ENCODE results near the gene ESYT3.

Gene ESYT3, protein sequence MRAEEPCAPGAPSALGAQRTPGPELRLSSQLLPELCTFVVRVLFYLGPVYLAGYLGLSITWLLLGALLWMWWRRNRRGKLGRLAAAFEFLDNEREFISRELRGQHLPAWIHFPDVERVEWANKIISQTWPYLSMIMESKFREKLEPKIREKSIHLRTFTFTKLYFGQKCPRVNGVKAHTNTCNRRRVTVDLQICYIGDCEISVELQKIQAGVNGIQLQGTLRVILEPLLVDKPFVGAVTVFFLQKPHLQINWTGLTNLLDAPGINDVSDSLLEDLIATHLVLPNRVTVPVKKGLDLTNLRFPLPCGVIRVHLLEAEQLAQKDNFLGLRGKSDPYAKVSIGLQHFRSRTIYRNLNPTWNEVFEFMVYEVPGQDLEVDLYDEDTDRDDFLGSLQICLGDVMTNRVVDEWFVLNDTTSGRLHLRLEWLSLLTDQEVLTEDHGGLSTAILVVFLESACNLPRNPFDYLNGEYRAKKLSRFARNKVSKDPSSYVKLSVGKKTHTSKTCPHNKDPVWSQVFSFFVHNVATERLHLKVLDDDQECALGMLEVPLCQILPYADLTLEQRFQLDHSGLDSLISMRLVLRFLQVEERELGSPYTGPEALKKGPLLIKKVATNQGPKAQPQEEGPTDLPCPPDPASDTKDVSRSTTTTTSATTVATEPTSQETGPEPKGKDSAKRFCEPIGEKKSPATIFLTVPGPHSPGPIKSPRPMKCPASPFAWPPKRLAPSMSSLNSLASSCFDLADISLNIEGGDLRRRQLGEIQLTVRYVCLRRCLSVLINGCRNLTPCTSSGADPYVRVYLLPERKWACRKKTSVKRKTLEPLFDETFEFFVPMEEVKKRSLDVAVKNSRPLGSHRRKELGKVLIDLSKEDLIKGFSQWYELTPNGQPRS

DNA sequence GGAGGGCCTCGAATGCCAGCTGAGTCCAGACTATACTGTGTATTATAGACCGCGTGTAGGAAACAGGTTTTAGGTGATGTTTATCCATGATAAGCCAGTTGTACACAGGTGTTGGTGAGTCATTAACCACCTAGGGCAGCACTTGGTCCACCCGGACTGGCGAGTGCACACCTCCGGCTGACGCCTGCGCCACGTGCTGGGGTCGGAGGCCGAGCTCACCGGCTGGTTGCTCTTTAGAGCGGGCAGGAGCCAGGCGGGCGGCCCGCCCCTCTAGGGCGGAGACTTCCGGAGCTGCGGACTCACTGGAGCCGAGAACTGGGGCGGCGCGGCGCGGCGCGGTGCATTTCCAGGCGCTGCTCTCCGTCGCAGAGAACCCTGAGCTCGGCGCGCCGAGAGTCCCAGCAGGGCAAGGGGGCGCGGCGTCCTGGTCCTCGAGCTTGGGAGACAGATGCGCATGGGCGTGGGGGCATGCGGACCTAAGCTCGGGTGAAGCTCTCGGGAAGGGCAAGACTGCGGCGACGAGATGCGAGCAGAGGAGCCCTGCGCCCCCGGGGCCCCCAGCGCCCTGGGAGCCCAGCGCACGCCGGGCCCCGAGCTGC, at the start of gene ESYT3:
ESYT3 (plus strand) TSS at position 341 of the 599 bp plus-strand sequence; CDS start at position 524, 183 bp downstream.
- Histone ChIP-seq H3K9ac (ENCODE audit: low read length) (peak within 1 kb of the TSS; percentile 46), H3K4me1 (ENCODE audit: control insufficient read depth, insufficient read depth, low read length) (peaks cover under 1% of the 10 kb centered on the region; the same call in 1 of the 2 replicates), H3K9me3 (ENCODE audit: control insufficient read depth, insufficient read depth, low read depth, low read length) (peaks cover 8% of the 10 kb centered on the region)

GRCh38 chr3:138384976-138385375, 49.4 kb upstream of the ESYT3 start:
- no peaks in the 10 kb centered on the region for H3K36me3 ChIP-seq (ENCODE audit: control insufficient read depth, insufficient read depth, low read length)
- no peak overlapping the region for H3K4me3 ChIP-seq (ENCODE audit: low read depth, low read length)
- peaks cover 10% of the 10 kb centered on the region for H3K4me1 ChIP-seq (ENCODE audit: control insufficient read depth, insufficient read depth, low read length)
- no peak overlapping the region for H3K27ac ChIP-seq (ENCODE audit: low read depth, low read length)
- H3K9ac ChIP-seq (ENCODE audit: low read length), result no peak overlapping the region
- H3K9me3 ChIP-seq (ENCODE audit: control insufficient read depth, insufficient read depth, low read depth, low read length), result peaks cover 4% of the 10 kb centered on the region; the same call in 1 of the 2 replicates
- no peaks in the 10 kb centered on the region for H3K27me3 ChIP-seq (ENCODE audit: control insufficient read depth, insufficient read depth, low read length)

More for the DNA sequence above, at the start of gene ESYT3:
- Histone ChIP-seq H3K4me3 (ENCODE audit: low read depth, low read length) (peak within 1 kb of the TSS; percentile 77), H3K27me3 (ENCODE audit: control insufficient read depth, insufficient read depth, low read length) (peaks cover 48% of the 10 kb centered on the region), H3K36me3 (ENCODE audit: control insufficient read depth, insufficient read depth, low read length) (no peaks in the 10 kb centered on the region), H3K27ac (ENCODE audit: low read depth, low read length) (no peak within 1 kb of the TSS)

- no peak overlapping the region for H3K4me3 ChIP-seq (ENCODE audit: low read depth, low read length)
- no peak overlapping the region for H3K27ac ChIP-seq (ENCODE audit: low read depth, low read length)
- H3K4me1 ChIP-seq (ENCODE audit: control insufficient read depth, insufficient read depth, low read length), result peaks cover 5% of the 10 kb centered on the region
- H3K9ac ChIP-seq (ENCODE audit: low read length), result no peak overlapping the region
- H3K9me3 ChIP-seq (ENCODE audit: control insufficient read depth, insufficient read depth, low read depth, low read length), result peaks cover 4% of the 10 kb centered on the region; the same call in 1 of the 2 replicates
- no peaks in the 10 kb centered on the region for H3K27me3 ChIP-seq (ENCODE audit: control insufficient read depth, insufficient read depth, low read length)
- no peaks in the 10 kb centered on the region for H3K36me3 ChIP-seq (ENCODE audit: control insufficient read depth, insufficient read depth, low read length)
Observed at GRCh38 chr3:138389144-138389601, 45.2 kb upstream of the ESYT3 start.

DNA sequence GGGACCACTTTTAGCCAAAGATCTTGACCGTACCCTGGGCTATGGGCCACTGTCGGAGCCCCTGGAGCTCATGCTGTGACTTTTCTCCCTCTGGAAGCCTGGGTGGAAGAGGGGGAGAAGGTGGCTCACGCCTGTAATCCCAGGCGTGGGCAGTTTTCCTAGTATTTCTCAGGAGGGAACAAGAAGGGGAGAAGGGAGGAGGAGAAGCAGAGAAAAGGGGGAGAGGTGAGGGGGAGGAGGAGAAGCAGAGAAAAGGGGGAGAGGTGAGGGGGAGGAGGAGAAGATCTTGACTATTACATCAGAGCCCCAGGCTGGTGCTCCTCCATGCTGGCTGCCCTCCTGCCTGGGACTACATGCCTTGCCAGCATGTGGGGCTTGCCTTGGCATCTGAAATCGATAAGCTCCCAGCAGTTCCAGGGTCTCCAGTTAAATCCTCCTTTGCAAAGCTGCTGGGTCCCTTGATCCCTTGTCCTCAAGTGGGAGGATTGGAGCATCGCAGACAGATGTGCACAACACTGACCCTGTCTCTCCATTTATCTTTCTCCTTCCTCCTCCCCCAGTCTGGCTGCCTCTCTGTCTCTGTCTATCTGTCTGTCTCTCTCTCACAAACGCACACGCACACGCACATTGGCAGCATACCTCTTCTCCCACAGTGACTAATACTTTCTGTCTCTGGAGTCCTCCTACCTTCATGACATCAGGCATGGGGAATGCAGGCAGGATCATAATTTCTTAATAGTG, 44.4 kb upstream of the ESYT3 start:
- H3K9ac ChIP-seq (ENCODE audit: low read length), result no peak overlapping the region
- H3K36me3 ChIP-seq (ENCODE audit: control insufficient read depth, insufficient read depth, low read length), result no peaks in the 10 kb centered on the region
- no peak overlapping the region for H3K27ac ChIP-seq (ENCODE audit: low read depth, low read length)
- no peak overlapping the region for H3K4me3 ChIP-seq (ENCODE audit: low read depth, low read length)
- H3K4me1 ChIP-seq (ENCODE audit: control insufficient read depth, insufficient read depth, low read length), result peaks cover 5% of the 10 kb centered on the region
- peaks cover 4% of the 10 kb centered on the region; the same call in 1 of the 2 replicates for H3K9me3 ChIP-seq (ENCODE audit: control insufficient read depth, insufficient read depth, low read depth, low read length)
- no peaks in the 10 kb centered on the region for H3K27me3 ChIP-seq (ENCODE audit: control insufficient read depth, insufficient read depth, low read length)

DNA sequence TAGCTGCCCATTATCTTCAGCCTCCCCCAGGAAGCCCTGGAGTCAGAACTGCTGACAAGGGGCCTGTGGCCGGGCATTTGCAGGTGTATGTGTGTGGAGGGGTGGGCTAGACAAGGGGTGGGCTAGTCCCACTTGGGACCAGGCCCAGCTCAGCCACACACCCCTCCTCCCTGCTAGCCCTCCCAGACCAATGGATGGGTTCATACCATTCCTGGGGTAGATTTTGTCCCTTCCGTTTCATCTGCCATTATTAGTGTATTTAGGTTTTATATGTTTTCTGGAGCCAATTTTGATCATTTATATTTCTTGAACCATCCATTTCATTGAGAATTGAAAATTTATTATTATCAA, 43.9 kb upstream of the ESYT3 start:
- no peaks in the 10 kb centered on the region for H3K36me3 ChIP-seq (ENCODE audit: control insufficient read depth, insufficient read depth, low read length)
- H3K27ac ChIP-seq (ENCODE audit: low read depth, low read length), result no peak overlapping the region
- no peaks in the 10 kb centered on the region for H3K27me3 ChIP-seq (ENCODE audit: control insufficient read depth, insufficient read depth, low read length)
- H3K9ac ChIP-seq (ENCODE audit: low read length), result no peak overlapping the region
- H3K9me3 ChIP-seq (ENCODE audit: control insufficient read depth, insufficient read depth, low read depth, low read length), result peaks cover 4% of the 10 kb centered on the region; the same call in 1 of the 2 replicates
- no peak overlapping the region for H3K4me3 ChIP-seq (ENCODE audit: low read depth, low read length)
- peaks cover 5% of the 10 kb centered on the region for H3K4me1 ChIP-seq (ENCODE audit: control insufficient read depth, insufficient read depth, low read length)

DNA sequence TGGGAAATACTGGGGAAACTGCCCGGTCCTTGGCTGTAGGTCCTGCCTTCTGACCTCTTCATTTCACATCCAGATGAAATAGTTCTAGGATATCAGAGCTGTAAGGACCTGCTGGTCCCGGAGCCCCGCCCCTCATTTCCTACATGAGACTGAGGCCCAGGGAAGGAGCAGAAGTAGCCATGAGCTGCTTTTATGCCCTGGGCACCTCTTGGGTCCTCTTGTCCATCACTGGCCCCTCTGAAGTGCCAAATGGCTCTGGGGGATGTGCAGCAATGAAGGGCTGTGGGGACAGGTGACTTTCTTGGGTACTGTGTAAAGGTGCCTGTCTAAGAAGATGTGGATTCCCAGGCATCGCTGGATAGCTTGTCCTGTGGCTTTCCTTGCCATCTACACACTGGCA, 40.3 kb upstream of the ESYT3 start:
- no peaks in the 10 kb centered on the region for H3K36me3 ChIP-seq (ENCODE audit: control insufficient read depth, insufficient read depth, low read length)
- no peak overlapping the region for H3K27ac ChIP-seq (ENCODE audit: low read depth, low read length)
- H3K4me1 ChIP-seq (ENCODE audit: control insufficient read depth, insufficient read depth, low read length), result peaks cover 18% of the 10 kb centered on the region
- H3K4me3 ChIP-seq (ENCODE audit: low read depth, low read length), result no peak overlapping the region
- H3K9ac ChIP-seq (ENCODE audit: low read length), result no peak overlapping the region
- H3K9me3 ChIP-seq (ENCODE audit: control insufficient read depth, insufficient read depth, low read depth, low read length), result no peaks in the 10 kb centered on the region
- no peaks in the 10 kb centered on the region for H3K27me3 ChIP-seq (ENCODE audit: control insufficient read depth, insufficient read depth, low read length)

GRCh38 chr3:138394686-138395085, 39.7 kb upstream of the ESYT3 start:
- Histone ChIP-seq H3K27ac (ENCODE audit: low read depth, low read length) (no peak overlapping the region), H3K4me1 (ENCODE audit: control insufficient read depth, insufficient read depth, low read length) (peaks cover 18% of the 10 kb centered on the region), H3K9ac (ENCODE audit: low read length) (no peak overlapping the region), H3K4me3 (ENCODE audit: low read depth, low read length) (no peak overlapping the region), H3K27me3 (ENCODE audit: control insufficient read depth, insufficient read depth, low read length) (no peaks in the 10 kb centered on the region), H3K36me3 (ENCODE audit: control insufficient read depth, insufficient read depth, low read length) (no peaks in the 10 kb centered on the region), H3K9me3 (ENCODE audit: control insufficient read depth, insufficient read depth, low read depth, low read length) (no peaks in the 10 kb centered on the region)

- H3K9ac ChIP-seq (ENCODE audit: low read length), result no peak overlapping the region
- no peak overlapping the region for H3K27ac ChIP-seq (ENCODE audit: low read depth, low read length)
- 0 out of 2 replicates have a peak, but pooled peaks cover 3% of the 10 kb centered on the region for H3K36me3 ChIP-seq (ENCODE audit: control insufficient read depth, insufficient read depth, low read length)
- H3K4me1 ChIP-seq (ENCODE audit: control insufficient read depth, insufficient read depth, low read length), result peaks cover 13% of the 10 kb centered on the region
- H3K27me3 ChIP-seq (ENCODE audit: control insufficient read depth, insufficient read depth, low read length), result no peaks in the 10 kb centered on the region
- H3K9me3 ChIP-seq (ENCODE audit: control insufficient read depth, insufficient read depth, low read depth, low read length), result no peaks in the 10 kb centered on the region
- no peak overlapping the region for H3K4me3 ChIP-seq (ENCODE audit: low read depth, low read length)
Observed at GRCh38 chr3:138395865-138396751, 38.3 kb upstream of the ESYT3 start.

- no peaks in the 10 kb centered on the region for H3K27me3 ChIP-seq (ENCODE audit: control insufficient read depth, insufficient read depth, low read length)
- no peak overlapping the region for H3K4me3 ChIP-seq (ENCODE audit: low read depth, low read length)
- H3K36me3 ChIP-seq (ENCODE audit: control insufficient read depth, insufficient read depth, low read length), result 0 out of 2 replicates have a peak, but pooled peaks cover 3% of the 10 kb centered on the region
- no peak overlapping the region for H3K9ac ChIP-seq (ENCODE audit: low read length)
- H3K4me1 ChIP-seq (ENCODE audit: control insufficient read depth, insufficient read depth, low read length), result peaks cover 19% of the 10 kb centered on the region
- no peaks in the 10 kb centered on the region for H3K9me3 ChIP-seq (ENCODE audit: control insufficient read depth, insufficient read depth, low read depth, low read length)
- H3K27ac ChIP-seq (ENCODE audit: low read depth, low read length), result no peak overlapping the region
Observed at GRCh38 chr3:138396752-138397410, 37.5 kb upstream of the ESYT3 start.
